ENCODE data around the gene WDR5. TPM values are rescaled to one million over a fixed set of nuclear protein-coding genes. Genes with fewer than 3 reads are reported as not detected.
A peak's percentile ranks its signal among the peaks of the same experiment; 100 is the strongest.

The WDR5 gene
- total and polyA plus RNA-seq, 10 of the 15 experiments (the other 5 are each of a cell fraction or from before 2014, with no cell fraction given): 1.4 to 43.7 (median 33.2) TPM

- no peak for DNase-seq (ENCODE audit: low read depth, low spot score)
- ChIA-PET POLR2A (no interaction called here), RAD21 (ENCODE audit: unreplicated experiment) (interaction anchor here (1.0 to 1.9 kb wide), 3 partner anchors 9 to 275 kb away, joined by 3 to 22 read pairs (median 3); no protein-coding TSS in a partner anchor)
- no peak for TF ChIP-seq KDM1A (IDR thresholded peaks at IDR 0.05; ENCODE audit: borderline replicate concordance)
- no peak for TF ChIP-seq KAT2A (conservative IDR thresholded peaks at IDR 0.05; ENCODE audit: control insufficient read depth, low read depth, low read length)
- TF ChIP-seq TCF12 (IDR thresholded peaks at IDR 0.05; ENCODE audit: low read depth, low read length): no peak
- TF ChIP-seq, protein P1, sequence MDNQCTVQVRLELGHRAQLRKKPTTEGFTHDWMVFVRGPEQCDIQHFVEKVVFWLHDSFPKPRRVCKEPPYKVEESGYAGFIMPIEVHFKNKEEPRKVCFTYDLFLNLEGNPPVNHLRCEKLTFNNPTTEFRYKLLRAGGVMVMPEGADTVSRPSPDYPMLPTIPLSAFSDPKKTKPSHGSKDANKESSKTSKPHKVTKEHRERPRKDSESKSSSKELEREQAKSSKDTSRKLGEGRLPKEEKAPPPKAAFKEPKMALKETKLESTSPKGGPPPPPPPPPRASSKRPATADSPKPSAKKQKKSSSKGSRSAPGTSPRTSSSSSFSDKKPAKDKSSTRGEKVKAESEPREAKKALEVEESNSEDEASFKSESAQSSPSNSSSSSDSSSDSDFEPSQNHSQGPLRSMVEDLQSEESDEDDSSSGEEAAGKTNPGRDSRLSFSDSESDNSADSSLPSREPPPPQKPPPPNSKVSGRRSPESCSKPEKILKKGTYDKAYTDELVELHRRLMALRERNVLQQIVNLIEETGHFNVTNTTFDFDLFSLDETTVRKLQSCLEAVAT (IDR thresholded peaks at IDR 0.05): no peak
- TF ChIP-seq SMAD5 (IDR thresholded peaks at IDR 0.05; ENCODE audit: low read depth): no peak
- no peak for TF ChIP-seq NBN (IDR thresholded peaks at IDR 0.05)
- TF ChIP-seq ZNF384 (IDR thresholded peaks at IDR 0.05; ENCODE audit: borderline replicate concordance, low read depth, low read length): no peak
- no peak for TF ChIP-seq RCOR1 (conservative IDR thresholded peaks at IDR 0.05; ENCODE audit: low read depth, low read length)
- TF ChIP-seq MEF2A (IDR thresholded peaks at IDR 0.05; ENCODE audit: insufficient read depth, low read depth, low read length): no peak
- no peak for TF ChIP-seq DPF2 (IDR thresholded peaks at IDR 0.05)
- no peak for TF ChIP-seq EED (IDR thresholded peaks at IDR 0.05; ENCODE audit: low read depth)
- no peak for TF ChIP-seq SPI1 (IDR thresholded peaks at IDR 0.05; ENCODE audit: borderline replicate concordance, insufficient read depth, low read depth, low read length)
- TF ChIP-seq, protein P2, sequence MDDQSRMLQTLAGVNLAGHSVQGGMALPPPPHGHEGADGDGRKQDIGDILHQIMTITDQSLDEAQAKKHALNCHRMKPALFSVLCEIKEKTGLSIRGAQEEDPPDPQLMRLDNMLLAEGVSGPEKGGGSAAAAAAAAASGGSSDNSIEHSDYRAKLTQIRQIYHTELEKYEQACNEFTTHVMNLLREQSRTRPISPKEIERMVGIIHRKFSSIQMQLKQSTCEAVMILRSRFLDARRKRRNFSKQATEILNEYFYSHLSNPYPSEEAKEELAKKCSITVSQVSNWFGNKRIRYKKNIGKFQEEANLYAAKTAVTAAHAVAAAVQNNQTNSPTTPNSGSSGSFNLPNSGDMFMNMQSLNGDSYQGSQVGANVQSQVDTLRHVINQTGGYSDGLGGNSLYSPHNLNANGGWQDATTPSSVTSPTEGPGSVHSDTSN (IDR thresholded peaks at IDR 0.05; ENCODE audit: insufficient replicate concordance, low read depth, low read length): no peak
- TF ChIP-seq PAX8 (IDR thresholded peaks at IDR 0.05): no peak
- no peak for TF ChIP-seq BCL3 (IDR thresholded peaks at IDR 0.05; ENCODE audit: borderline replicate concordance, insufficient read depth, low read depth, low read length, poor library complexity, severe bottlenecking)
- no peak for TF ChIP-seq EGR1 (IDR thresholded peaks at IDR 0.05; ENCODE audit: borderline replicate concordance in 1 of 2, low read depth in 2 of 2, low read length in 2 of 2)
- no peak for TF ChIP-seq CHD4 (IDR thresholded peaks at IDR 0.05)
These were observed 34.8 kb downstream of the WDR5 start for GRCh38 chr9:134170532-134171315.

More at GRCh38 chr9:134170532-134171315, 34.8 kb downstream of the WDR5 start:
- no peak overlapping the region for H3K27ac ChIP-seq (ENCODE audit: control insufficient read depth, insufficient read depth)
- SMC1A ChIA-PET (ENCODE audit: uncharacterized antibody, unreplicated experiment): interaction anchor here (0.8 to 2.5 kb wide), 6 partner anchors 9 to 275 kb away, joined by 3 to 14 read pairs (median 3); no protein-coding TSS in a partner anchor
- CTCF ChIA-PET: interaction anchor here (0.6 to 2.3 kb wide), 17 partner anchors 8 to 746 kb away, joined by 3 to 22 read pairs (median 4); no protein-coding TSS in a partner anchor
- H2AFZ ChIP-seq (ENCODE audit: control insufficient read depth, low read depth, low read length): no peak overlapping the region
- in situ Hi-C loops (cut with MboI): no loop called here
- no peak overlapping the region for H3K9ac ChIP-seq (ENCODE audit: control insufficient read depth, insufficient read depth, low read length)
- no peak overlapping the region for H3K4me3 ChIP-seq
- H3K27me3 ChIP-seq (replicated peaks in 1 of 2; ENCODE audit: control insufficient read depth in 2 of 2, insufficient read depth in 2 of 2, low read length in 1 of 2): no peaks in the 10 kb centered on the region
- ATAC-seq: no peak
- 12% methylated on average over 17 of the region's 17 CpGs for WGBS (ENCODE audit: insufficient coverage, insufficient replicate concordance, low lambda C conversion rate, missing lambda C conversion rate)
- no peak overlapping the region for H3K4me2 ChIP-seq (ENCODE audit: control insufficient read depth, insufficient read depth)
- peaks cover 2% of the 10 kb centered on the region; the same call in 1 of the 3 replicates for H3K9me3 ChIP-seq (replicated peaks; ENCODE audit: control insufficient read depth, insufficient read depth, low read length)
- H4K20me1 ChIP-seq (ENCODE audit: control insufficient read depth, insufficient read depth): no peaks in the 10 kb centered on the region
- H3K36me3 ChIP-seq (ENCODE audit: control insufficient read depth in 2 of 2, insufficient read depth in 2 of 2, low read length in 1 of 2): no peaks in the 10 kb centered on the region
- H3K79me2 ChIP-seq (ENCODE audit: control insufficient read depth, insufficient read depth, low read length): no peaks in the 10 kb centered on the region
- intact Hi-C loops (cut with micrococcal nuclease; ENCODE audit: unreplicated experiment): loop anchor here (1.0 to 2.0 kb wide), 2 partner anchors 46 to 273 kb away; no protein-coding TSS in a partner anchor
- FAIRE-seq: peak; percentile 69
- no TSS peak for BruUV-seq (replicated peaks)
- H3K4me1 ChIP-seq (ENCODE audit: control insufficient read depth, insufficient read depth, low read length): peaks cover 3% of the 10 kb centered on the region

Data from GM12878 (cell line).